HepG2 (cell line): ENCODE measurements around the gene WTAP. TPM values are rescaled to one million over a fixed set of nuclear protein-coding genes. Genes with fewer than 3 reads are reported as not detected.

ENCODE experiments used
- ATAC-seq: fragments of 200-7000 bp; cut with Tn5 transposase; 3 replicates; pipeline ENCODE4 v1.9.1; 2020; ENCODE audit warnings: mild to moderate bottlenecking, moderate library complexity
- BruUV-seq: library from RNA; stranded (reverse); fragments of 400-500 nt; replicated peaks from 2 replicates; lab custom pipeline; 2021; lab: Mats Ljungman, UMichigan
- CTCF ChIA-PET: fragments of 300-600 bp; formaldehyde crosslinking; extraction: SDS; loops from one replicate; lab custom pipeline; 2021; ENCODE audit warnings: low total read pairs, inconsistent platforms, low intra/inter-chr PET ratio; lab: Yijun Ruan, JAX
- POLR2A ChIA-PET: fragments of 350-600 bp; sonication (Branson Sonifier 250); formaldehyde crosslinking; loops from one replicate; lab custom pipeline; 2020; ENCODE audit warnings: antibody characterized with exemption, inconsistent platforms; lab: Yijun Ruan, JAX
- DNase-seq: peaks from one replicate; pipeline ENCODE4 v3.0.0-alpha.2; 2015; ENCODE audit warnings: low spot score
- FAIRE-seq: peaks from 3 replicates; lab custom pipeline; 2011; peaks lifted over from hg19 to GRCh38; lab: Jason Lieb, UNC
- H2AFZ ChIP-seq: one replicate; pipeline ENCODE4 v1.6.1; 2011; ENCODE audit warnings: low read length, inconsistent platforms
- H3K27ac ChIP-seq: fragments of 300-600 bp; 3 replicates; pipeline ENCODE4 v1.8.0; 2011; ENCODE audit warnings: mixed run types, mild to moderate bottlenecking, mixed read lengths, low read length, inconsistent platforms; ENCODE audit not compliant: insufficient read depth; ENCODE audit errors: extremely low read length
- H3K27me3 ChIP-seq, 2 experiments: fragments of 200-600 bp in 1 of 2; 2 replicates in 1 of 2; 3 replicates in 1 of 2; pipeline versions ENCODE4 v1.6.0 to v1.8.0; 2011; ENCODE audit warnings: low read length in 2 of 2, mild to moderate bottlenecking in 2 of 2, moderate library complexity in 2 of 2, inconsistent platforms in 1 of 2; ENCODE audit not compliant: insufficient read depth in 2 of 2, control insufficient read depth in 1 of 2
- H3K36me3 ChIP-seq, 2 experiments: fragments of 200-600 bp in 1 of 2; replicated peaks in 1 of 2; 2 replicates in 1 of 2; 3 replicates in 1 of 2; pipeline versions ENCODE4 v1.5.1 to v1.8.0; 2011; ENCODE audit warnings: low read length in 2 of 2, inconsistent platforms in 1 of 2; ENCODE audit not compliant: insufficient read depth in 2 of 2, control insufficient read depth in 1 of 2
- H3K4me1 ChIP-seq: 2 replicates; pipeline ENCODE4 v1.5.1; 2012; ENCODE audit warnings: low read length, inconsistent platforms; ENCODE audit not compliant: insufficient read depth
- H3K4me2 ChIP-seq: 2 replicates; pipeline ENCODE4 v1.6.0; 2011; ENCODE audit warnings: low read depth, low read length, inconsistent platforms
- H3K4me3 ChIP-seq, 3 experiments: fragments of 200-600 bp in 1 of 3; sonication (generic), shearing (Covaris generic) in 1 of 3; replicated peaks in 1 of 3; 2 replicates each; pipeline ENCODE4 v1.5.1; 2011 to 2016; ENCODE audit warnings: low read length in 3 of 3, inconsistent platforms in 2 of 3, low read depth in 2 of 3, mild to moderate bottlenecking in 2 of 3, control low read depth in 1 of 3, mixed read lengths in 1 of 3; ENCODE audit not compliant: insufficient read depth in 1 of 3
- H3K79me2 ChIP-seq: one replicate; pipeline ENCODE4 v1.6.1; 2011; ENCODE audit warnings: low read length, inconsistent platforms; ENCODE audit not compliant: insufficient read depth
- H3K9ac ChIP-seq: 2 replicates; pipeline ENCODE4 v1.6.0; 2011; ENCODE audit warnings: mild to moderate bottlenecking, low read depth, low read length, inconsistent platforms; ENCODE audit not compliant: insufficient read depth
- H3K9me3 ChIP-seq: 2 replicates; pipeline ENCODE4 v1.5.1; 2012; ENCODE audit warnings: mild to moderate bottlenecking, low read length
- H4K20me1 ChIP-seq: 2 replicates; pipeline ENCODE4 v1.6.0; 2011; ENCODE audit warnings: inconsistent platforms, mild to moderate bottlenecking, low read length, moderate library complexity; ENCODE audit not compliant: insufficient read depth
- CCAR2 ChIP-seq: fragments of 200-400 bp; formaldehyde crosslinking; optimal IDR thresholded peaks from 2 replicates; pipeline ENCODE3; 2018; ENCODE audit warnings: low read depth, mild to moderate bottlenecking, low read length, moderate library complexity
- DNMT3B ChIP-seq: conservative IDR thresholded peaks from 2 replicates; pipeline ENCODE4 v1.6.1; 2016; ENCODE audit warnings: missing biosample characterization, control low read depth
- MEF2D ChIP-seq: sonication (generic); formaldehyde crosslinking; IDR thresholded peaks from 2 replicates; pipeline ENCODE4 v1.5.1; 2020; ENCODE audit warnings: mild to moderate bottlenecking, missing genetic modification reagents
- NCOA2 ChIP-seq: sonication (generic); formaldehyde crosslinking; IDR thresholded peaks from 2 replicates; pipeline ENCODE4 v1.8.0; 2022; ENCODE audit warnings: inconsistent platforms
- SIN3A ChIP-seq: IDR thresholded peaks from 2 replicates; pipeline ENCODE4 v1.6.1; 2011; ENCODE audit warnings: low read depth, mild to moderate bottlenecking, control low read depth, low read length, borderline replicate concordance
- SMAD3 ChIP-seq: sonication (generic); formaldehyde crosslinking; IDR thresholded peaks from 2 replicates; pipeline ENCODE4 v1.4.0; 2020; ENCODE audit warnings: missing genetic modification reagents
- SP2 ChIP-seq: sonication (generic); formaldehyde crosslinking; IDR thresholded peaks from 2 replicates; pipeline ENCODE4 v1.5.1; 2020; ENCODE audit warnings: mild to moderate bottlenecking, missing genetic modification reagents
- TBX2 ChIP-seq: sonication (generic); formaldehyde crosslinking; IDR thresholded peaks from 2 replicates; pipeline ENCODE4 v1.5.0; 2020; ENCODE audit warnings: missing genetic modification reagents, mild to moderate bottlenecking, borderline replicate concordance
- ZBTB10 ChIP-seq: sonication (generic); formaldehyde crosslinking; IDR thresholded peaks from 2 replicates; pipeline ENCODE4 v1.4.0; 2020; ENCODE audit warnings: missing genetic modification reagents, borderline replicate concordance
- ZIK1 ChIP-seq: sonication (generic); formaldehyde crosslinking; IDR thresholded peaks from 2 replicates; pipeline ENCODE4 v1.5.0; 2020; ENCODE audit warnings: mild to moderate bottlenecking, low read depth, missing genetic modification reagents, borderline replicate concordance
- ZNF12 ChIP-seq: sonication (generic); formaldehyde crosslinking; IDR thresholded peaks from 2 replicates; pipeline ENCODE4 v1.5.0; 2020; ENCODE audit warnings: missing genetic modification reagents
- ZNF329 ChIP-seq: sonication (generic); formaldehyde crosslinking; IDR thresholded peaks from 2 replicates; pipeline ENCODE4 v1.9.0; 2021; ENCODE audit warnings: low read depth, mild to moderate bottlenecking, missing genetic modification reagents
- WGBS: methylation state at CpG from one replicate; pipeline ENCODE4 v1.1.6; 2017; ENCODE audit warnings: low lambda C conversion rate; 5-methylcytosine and 5-hydroxymethylcytosine counted together
- in situ Hi-C: cut with HindIII; loops from 2 replicates; pipeline ENCODE4 v1.10.0; 2017; ENCODE audit warnings: low pct_unique_long_range_greater_than_20kb; ENCODE audit not compliant: extremely low pct_ligation_motif_present
- intact Hi-C: fragments of 100-400 bp; cut with micrococcal nuclease; formaldehyde crosslinking; loops from one replicate; pipeline ENCODE4 v1.10.0; 2022; ENCODE audit not compliant: unreplicated experiment
- polyA plus RNA-seq, 8 experiments: library from polyadenylated mRNA; depleted of rRNA in 3 of 8; stranded (reverse) in 7 of 8; unstranded in 1 of 8; fragments of >200 nt; fragmentation: Illumina TruSeq in 4 of 8; extraction: Trizol in 4 of 8; gene quantifications; 2 replicates each; pipeline versions ENCODE4 v1.2.1 to v1.2.3, GENCODE V29; 2011 to 2016; ENCODE audit warnings: low read depth in 4 of 8, missing spikeins in 1 of 8, mixed read lengths in 1 of 8; ENCODE audit not compliant: insufficient read depth in 1 of 8
- total RNA-seq, 5 experiments: library from RNA; depleted of rRNA; stranded (reverse); fragments of >200 nt; fragmentation: Illumina TruSeq; extraction: Trizol; gene quantifications; 2 replicates each; pipeline ENCODE4 v1.2.3, GENCODE V29; 2016; ENCODE audit warnings: low read depth in 1 of 5
- TF ChIP-seq, protein P1 (sequence below): sonication (generic); formaldehyde crosslinking; IDR thresholded peaks from 2 replicates; pipeline ENCODE4 v1.8.0; 2022; ENCODE audit warnings: missing genetic modification reagents, mild to moderate bottlenecking, borderline replicate concordance

The WTAP gene
- total and polyA plus RNA-seq, 2 of the 13 experiments (the other 11 are each of a cell fraction or from before 2014, with no cell fraction given) = 31.6 to 167 TPM

DNA sequence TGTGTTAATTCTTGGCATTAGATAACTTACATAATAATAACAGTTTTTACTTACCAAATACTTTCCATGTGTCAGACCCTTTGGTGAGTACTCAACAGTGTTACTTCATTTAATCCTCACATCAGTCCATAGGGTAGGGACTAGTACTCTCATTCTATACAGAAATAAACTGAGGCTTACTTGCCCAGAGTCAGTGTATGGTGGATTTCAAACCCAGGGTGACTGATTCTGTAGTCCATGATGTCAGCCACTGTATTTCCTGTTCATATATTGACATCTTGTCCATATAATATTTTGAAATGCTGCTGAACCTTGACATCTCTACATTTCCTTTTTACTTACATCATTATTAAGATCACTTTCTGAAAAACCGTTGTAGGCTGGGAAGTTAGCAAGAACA is 70.2 kb downstream of the WTAP start:
- H3K27me3 ChIP-seq = no peaks in the 10 kb centered on the region
- ATAC-seq = no peak
- peak; percentile 26 for FAIRE-seq
- intact Hi-C loops (no loop called here), in situ Hi-C loops (no loop called here)
- POLR2A ChIA-PET = no interaction called here
- no peak overlapping the region for H3K4me2 ChIP-seq
- peaks cover 11 to 26% of the 10 kb centered on the region in 2 experiments for H3K36me3 ChIP-seq
- no peak overlapping the region for H3K4me3 ChIP-seq
- no peak for DNase-seq
- no peak overlapping the region for H3K27ac ChIP-seq
- WGBS = 72% methylated on average over 1 of the region's 1 CpG
- CTCF ChIA-PET = no interaction called here
- H4K20me1 ChIP-seq = no peaks in the 10 kb centered on the region
- no peak overlapping the region for H3K9ac ChIP-seq
- H2AFZ ChIP-seq = no peak overlapping the region
- TSS peak; percentile 19 for BruUV-seq
- peaks cover 16% of the 10 kb centered on the region for H3K79me2 ChIP-seq
- no peaks in the 10 kb centered on the region for H3K9me3 ChIP-seq
- H3K4me1 ChIP-seq = peaks cover 30% of the 10 kb centered on the region
- TF ChIP-seq ZNF12 (CRISPR knock-in tag) = no peak
- no peak for TF ChIP-seq CCAR2
- no peak for TF ChIP-seq SMAD3 (CRISPR knock-in tag)
- no peak for TF ChIP-seq MEF2D (CRISPR knock-in tag)
- no peak for TF ChIP-seq SP2 (CRISPR knock-in tag)
- no peak for TF ChIP-seq ZIK1
- TF ChIP-seq TBX2 (CRISPR knock-in tag) = no peak
- TF ChIP-seq, protein P1, sequence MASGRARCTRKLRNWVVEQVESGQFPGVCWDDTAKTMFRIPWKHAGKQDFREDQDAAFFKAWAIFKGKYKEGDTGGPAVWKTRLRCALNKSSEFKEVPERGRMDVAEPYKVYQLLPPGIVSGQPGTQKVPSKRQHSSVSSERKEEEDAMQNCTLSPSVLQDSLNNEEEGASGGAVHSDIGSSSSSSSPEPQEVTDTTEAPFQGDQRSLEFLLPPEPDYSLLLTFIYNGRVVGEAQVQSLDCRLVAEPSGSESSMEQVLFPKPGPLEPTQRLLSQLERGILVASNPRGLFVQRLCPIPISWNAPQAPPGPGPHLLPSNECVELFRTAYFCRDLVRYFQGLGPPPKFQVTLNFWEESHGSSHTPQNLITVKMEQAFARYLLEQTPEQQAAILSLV (CRISPR knock-in tag) = no peak
- no peak for TF ChIP-seq NCOA2
- TF ChIP-seq SIN3A = no peak
- no peak for TF ChIP-seq DNMT3B
- TF ChIP-seq ZNF329 (CRISPR knock-in tag) = no peak
- TF ChIP-seq ZBTB10 (CRISPR knock-in tag) = no peak
